Panc1 (cell line): ENCODE results near the gene DOCK8.

Source experiments
- CTCF ChIP-seq: fragments of 450-650 bp; IDR thresholded peaks from 2 replicates; pipeline ENCODE4 v1.5.1; 2017; ENCODE audit warnings: mild to moderate bottlenecking
- SIN3A ChIP-seq: IDR thresholded peaks from 2 replicates; pipeline ENCODE4 v1.6.1; 2012; ENCODE audit warnings: low read depth, mild to moderate bottlenecking, low read length, moderate library complexity, borderline replicate concordance; ENCODE audit not compliant: insufficient read depth
- TCF7L2 ChIP-seq: IDR thresholded peaks from 2 replicates; pipeline ENCODE4 v1.6.1; 2011; ENCODE audit warnings: mild to moderate bottlenecking, low read depth, low read length, inconsistent platforms

- TF ChIP-seq SIN3A (no peak), CTCF (no peak), TCF7L2 (no peak)
Measured at GRCh38 chr9:312596-313320, 98.1 kb downstream of the DOCK8 start.
